Testis (tissue), 3 donors: ENCODE measurements around the gene ALOX5. TPM values are rescaled to one million over a fixed set of nuclear protein-coding genes. Genes with fewer than 3 reads are reported as not detected.

Experiments
- DNase-seq: peaks from one replicate; pipeline ENCODE4 v3.0.0-alpha.2; 2019
- H3K27ac ChIP-seq, 2 donors: fragments of 200-600 bp; sonication (generic); one replicate each; pipeline ENCODE4 v1.5.1; 2019
- H3K27me3 ChIP-seq: fragments of 200-600 bp; sonication (generic); one replicate; pipeline ENCODE4 v1.5.1; 2019
- H3K36me3 ChIP-seq: fragments of 200-600 bp; sonication (generic); one replicate; pipeline ENCODE4 v1.5.1; 2017; ENCODE audit warnings: low read depth; ENCODE audit errors: missing control alignments
- H3K4me1 ChIP-seq: fragments of 200-600 bp; sonication (generic); one replicate; pipeline ENCODE4 v1.5.1; 2019
- H3K4me3 ChIP-seq, 2 donors: fragments of 200-600 bp; sonication (generic); one replicate each; pipeline ENCODE4 v1.5.1; 2017 to 2019
- H3K9me3 ChIP-seq: fragments of 200-600 bp; sonication (generic); one replicate; pipeline ENCODE4 v1.5.1; 2017
- CTCF ChIP-seq, 3 experiments: fragments of 450-650 bp in 2 of 3; fragments of 200-600 bp in 1 of 3; sonication (generic) in 1 of 3; IDR thresholded peaks; one replicate each; pipeline ENCODE4 v1.5.1; 2016 to 2019; ENCODE audit warnings: antibody characterized with exemption in 3 of 3, mild to moderate bottlenecking in 2 of 3, moderate library complexity in 1 of 3
- POLR2A ChIP-seq: fragments of 450-650 bp; IDR thresholded peaks from one replicate; pipeline ENCODE4 v1.6.1; 2017; ENCODE audit warnings: antibody characterized with exemption, mild to moderate bottlenecking, moderate library complexity
- WGBS, 2 donors: methylation state at CpG; one replicate each; pipeline ENCODE4 v1.1.5; 2018; 5-methylcytosine and 5-hydroxymethylcytosine counted together
- intact Hi-C: fragments of 100-400 bp; cut with DNase I; formaldehyde crosslinking; loops from one replicate; pipeline ENCODE4 v1.15.1; 2023; ENCODE audit warnings: low total_unique reads
- polyA plus RNA-seq: library from polyadenylated mRNA; stranded (reverse); fragments of 350-450 nt; fragmentation: Illumina TruSeq; extraction: RNeasy Lipid Tissue Mini Kit (QIAGEN cat#74804); gene quantifications from one replicate; pipeline ENCODE4 v1.2.3, GENCODE V29; 2014; ENCODE audit warnings: low read depth, low replicate concordance; ENCODE audit not compliant: insufficient read depth
- total RNA-seq, 2 donors: library from RNA; depleted of rRNA; stranded (reverse); fragments of >200 nt; gene quantifications; one replicate each; pipeline ENCODE4 v1.2.3, GENCODE V29; 2016

The ALOX5 gene
- total and polyA plus RNA-seq, 3 donors from 2014 or later = 11.4 to 18.5 (median 13.7) TPM

GRCh38 chr10:45440511-45441062 lies 66.6 kb downstream of the ALOX5 start:
- WGBS, 2 donors = 81 to 82% methylated on average over 9 to 13 of the region's 13 CpGs
- Histone ChIP-seq H3K9me3 (no peaks in the 10 kb centered on the region), H3K36me3 (no peaks in the 10 kb centered on the region), H3K27ac (no peak overlapping the region), H3K4me3 (no peak overlapping the region), H3K4me1 (no peaks in the 10 kb centered on the region), H3K27me3 (no peaks in the 10 kb centered on the region)
- no peak for DNase-seq
- intact Hi-C loops = no loop called here
- TF ChIP-seq CTCF (IDR thresholded peaks at IDR 0.05) = no peak
- TF ChIP-seq POLR2A = no peak

GRCh38 chr10:45441239-45442190 lies 67.5 kb downstream of the ALOX5 start:
- Histone ChIP-seq H3K27me3 (no peaks in the 10 kb centered on the region), H3K36me3 (no peaks in the 10 kb centered on the region), H3K27ac (no peak overlapping the region), H3K4me1 (no peaks in the 10 kb centered on the region), H3K4me3 (no peak overlapping the region), H3K9me3 (no peaks in the 10 kb centered on the region)
- DNase-seq = no peak
- intact Hi-C loops = no loop called here
- WGBS, 2 donors = 84 to 89% methylated on average over 7 to 12 of the region's 13 CpGs
- TF ChIP-seq CTCF (IDR thresholded peaks at IDR 0.05) (no peak), POLR2A (no peak)

- no peaks in the 10 kb centered on the region for H3K9me3 ChIP-seq
- no peaks in the 10 kb centered on the region for H3K27me3 ChIP-seq
- H3K4me1 ChIP-seq = no peaks in the 10 kb centered on the region
- no peaks in the 10 kb centered on the region for H3K36me3 ChIP-seq
- TF ChIP-seq CTCF (IDR thresholded peaks at IDR 0.05) (no peak), POLR2A (no peak)
- DNase-seq = no peak
- H3K27ac ChIP-seq = no peak overlapping the region
- intact Hi-C loops = no loop called here
- H3K4me3 ChIP-seq = no peak overlapping the region
- 80 to 82% methylated on average over 2 to 6 of the region's 6 CpGs for WGBS, 2 donors
These were observed 68.2 kb downstream of the ALOX5 start for GRCh38 chr10:45442251-45442650.

- intact Hi-C loops = no loop called here
These were observed 68.6 kb downstream of the ALOX5 start for GRCh38 chr10:45442662-45443061.

More at GRCh38 chr10:45442662-45443061, 68.6 kb downstream of the ALOX5 start:
- no peaks in the 10 kb centered on the region for H3K36me3 ChIP-seq
- H3K4me1 ChIP-seq = no peaks in the 10 kb centered on the region
- no peaks in the 10 kb centered on the region for H3K27me3 ChIP-seq
- DNase-seq = no peak
- H3K9me3 ChIP-seq = no peaks in the 10 kb centered on the region
- H3K27ac ChIP-seq = no peak overlapping the region
- TF ChIP-seq CTCF (IDR thresholded peaks at IDR 0.05) (no peak), POLR2A (no peak)
- no peak overlapping the region for H3K4me3 ChIP-seq
- WGBS, 2 donors = 45% methylated on average over 12 of the region's 12 CpGs; no CpG with 5 or more reads in 1 of the 2 donors
